Epithelial cell of esophagus (primary cell): Measurements from ENCODE around the gene S1PR5.

Experiments used
- DNase-seq: peaks from one replicate; pipeline ENCODE4 v3.0.0; 2010; ENCODE audit warnings: low read depth
- H3K4me3 ChIP-seq: 2 replicates; pipeline ENCODE4 v1.5.1; 2011; ENCODE audit warnings: mild to moderate bottlenecking, low read length, control low read depth
- CTCF ChIP-seq: IDR thresholded peaks from 2 replicates; pipeline ENCODE4 v1.5.1; 2011; ENCODE audit warnings: low read depth, mild to moderate bottlenecking, low read length, control low read depth, inconsistent platforms; ENCODE audit not compliant: insufficient read depth; ENCODE audit errors: missing control alignments

The S1PR5 gene

DNA sequence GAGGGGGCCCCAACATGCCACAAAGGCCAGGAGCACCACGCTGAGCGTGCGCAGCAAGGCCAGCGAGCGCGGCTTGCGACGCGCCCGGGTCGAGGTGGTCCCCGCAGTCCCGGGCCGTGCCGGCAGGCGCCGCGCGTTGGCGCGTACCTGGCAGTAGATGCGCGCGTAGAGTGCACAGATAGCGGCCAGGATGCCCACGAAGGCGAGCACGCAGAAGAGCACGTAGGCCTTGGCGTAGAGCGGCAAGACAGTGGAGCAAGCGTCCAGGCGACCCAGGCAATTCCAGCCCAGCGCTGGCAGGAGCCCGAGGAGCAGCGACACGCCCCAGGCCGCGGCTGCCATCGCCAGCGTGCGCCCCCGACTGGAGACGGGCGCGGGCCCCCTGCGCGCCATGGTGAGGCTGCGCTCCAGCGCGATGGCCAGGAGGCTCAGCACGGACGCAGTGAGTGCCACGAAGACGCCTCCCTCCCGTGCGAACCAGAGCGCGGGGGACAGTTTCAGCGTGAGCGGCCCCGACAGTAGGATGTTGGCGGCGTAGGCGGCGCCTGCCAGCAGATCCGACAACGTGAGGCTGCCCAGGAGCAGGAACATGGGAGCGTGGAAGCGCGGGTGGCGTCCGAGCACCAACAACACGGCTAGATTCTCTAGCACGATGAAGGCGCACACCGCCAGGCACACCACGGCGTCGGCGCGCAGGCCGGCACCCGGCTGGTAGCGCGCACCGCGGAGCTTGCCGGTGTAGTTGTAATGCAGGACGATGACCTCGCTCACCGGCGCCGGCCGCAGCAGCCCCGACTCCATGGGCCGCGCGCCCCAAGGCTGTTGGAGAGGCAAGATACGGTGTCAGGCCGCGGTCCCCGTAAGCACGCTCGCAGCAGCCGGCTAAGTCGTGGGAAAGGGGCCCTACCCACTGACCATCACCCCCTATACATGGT lies 2.8 kb downstream of the S1PR5 start:
- DNase-seq: no peak
- no peak for TF ChIP-seq CTCF
- H3K4me3 ChIP-seq: no peak overlapping the region

- TF ChIP-seq CTCF: no peak
- no peak overlapping the region for H3K4me3 ChIP-seq
- no peak for DNase-seq
Measured at GRCh38 chr19:10513223-10513622, 4.0 kb downstream of the S1PR5 start.

- peak; percentile 49 for TF ChIP-seq CTCF
- DNase-seq: peak; percentile 91
- no peak overlapping the region for H3K4me3 ChIP-seq
Measured at GRCh38 chr19:10510301-10510802, 6.9 kb downstream of the S1PR5 start.

GRCh38 chr19:10508707-10509106 lies 8.5 kb downstream of the S1PR5 start:
- TF ChIP-seq CTCF: no peak
- peak; percentile 81 for DNase-seq
- no peak overlapping the region for H3K4me3 ChIP-seq

DNA sequence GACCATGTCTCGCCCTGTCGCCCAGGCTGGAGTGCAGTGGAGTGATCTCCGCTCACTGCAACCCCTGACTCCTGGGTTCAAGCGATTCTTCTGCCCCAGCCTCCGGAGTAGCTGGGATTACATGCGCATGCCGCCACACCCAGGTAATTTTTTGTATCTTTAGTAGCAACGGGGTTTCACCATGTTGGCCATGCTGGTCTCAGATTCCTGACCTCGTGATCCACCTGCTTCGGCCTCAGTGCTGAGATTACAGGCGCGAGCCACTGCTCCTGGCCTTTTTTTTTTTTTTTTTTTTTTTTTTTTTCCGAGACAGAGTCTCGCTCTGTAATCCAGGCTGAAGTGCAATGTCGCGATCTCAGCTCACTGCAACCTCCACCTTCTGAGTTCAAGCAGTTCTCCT lies 9.2 kb downstream of the S1PR5 start:
- DNase-seq: no peak
- no peak for TF ChIP-seq CTCF
- no peak overlapping the region for H3K4me3 ChIP-seq

GRCh38 chr19:10505583-10506229 lies 11.5 kb downstream of the S1PR5 start:
- TF ChIP-seq CTCF: peak; percentile 94
- DNase-seq: peak; percentile 83
- no peak overlapping the region for H3K4me3 ChIP-seq
